Right renal pelvis (tissue), 4 donors: ENCODE measurements around the gene OTOA. TPM values are rescaled to one million over a fixed set of nuclear protein-coding genes. Genes with fewer than 3 reads are reported as not detected.
A peak's percentile ranks its signal among the peaks of the same experiment; 100 is the strongest.
"Not testable (repeated sequence)": the region's sequence is repeated elsewhere in the genome, so short reads cannot be mapped to it uniquely, and the experiment has no call there.

Experiments used
- DNase-seq, 4 donors: peaks; one replicate each; pipeline ENCODE4 v3.0.0-alpha.2; 2013; ENCODE audit warnings: low read depth in 4 of 4, low spot score in 3 of 4, missing footprints in 1 of 4
- polyA plus RNA-seq, 4 donors: library from polyadenylated mRNA; unstranded; fragments of 120-200 nt; gene quantifications; one replicate each; pipeline ENCODE4 v1.2.1, GENCODE V29; 2013; ENCODE audit not compliant: insufficient read length in 4 of 4

OTOA gene
- polyA plus RNA-seq, 4 donors, result 0.07 to 0.17 (median 0.10) TPM; not detected in 1

DNA sequence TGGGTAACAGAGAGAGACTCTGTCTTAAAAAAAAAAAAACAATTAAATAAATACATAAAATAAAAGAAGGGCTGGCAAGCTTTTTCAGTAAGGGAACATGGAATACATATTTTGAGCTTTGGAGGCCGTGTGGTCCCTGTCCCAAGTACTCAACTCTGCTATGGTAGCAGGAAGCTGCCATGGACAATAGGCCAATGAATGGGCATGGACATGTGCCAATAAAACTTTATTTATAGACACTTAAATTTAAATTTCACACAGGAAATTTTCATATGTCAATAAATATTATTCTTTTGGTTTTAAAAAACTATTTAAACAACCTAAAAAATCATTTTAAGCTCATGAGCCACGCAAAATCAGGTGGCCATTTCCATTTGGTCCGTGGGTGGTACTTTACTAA is 3.8 kb downstream of the OTOA start:
- no peak for DNase-seq

DNA sequence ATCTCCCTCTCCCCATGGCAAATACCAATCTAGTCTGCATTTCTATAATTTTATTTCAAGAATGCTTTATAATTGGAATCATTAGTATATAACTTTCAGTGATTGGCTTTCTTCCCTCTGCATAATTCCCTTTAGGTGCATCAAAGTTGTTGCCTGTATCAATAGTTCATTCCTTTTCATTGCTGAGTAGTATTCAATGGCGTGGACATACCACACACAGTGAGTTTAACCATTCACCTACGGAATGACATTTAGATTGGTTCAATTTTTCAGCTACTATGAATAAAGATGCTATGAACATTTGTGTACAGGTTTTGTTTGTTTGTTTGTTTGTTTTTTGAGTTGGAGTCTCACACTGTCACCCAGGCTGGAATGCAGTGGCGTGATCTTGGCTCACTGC is 9.7 kb downstream of the OTOA start:
- DNase-seq, result no peak

DNA sequence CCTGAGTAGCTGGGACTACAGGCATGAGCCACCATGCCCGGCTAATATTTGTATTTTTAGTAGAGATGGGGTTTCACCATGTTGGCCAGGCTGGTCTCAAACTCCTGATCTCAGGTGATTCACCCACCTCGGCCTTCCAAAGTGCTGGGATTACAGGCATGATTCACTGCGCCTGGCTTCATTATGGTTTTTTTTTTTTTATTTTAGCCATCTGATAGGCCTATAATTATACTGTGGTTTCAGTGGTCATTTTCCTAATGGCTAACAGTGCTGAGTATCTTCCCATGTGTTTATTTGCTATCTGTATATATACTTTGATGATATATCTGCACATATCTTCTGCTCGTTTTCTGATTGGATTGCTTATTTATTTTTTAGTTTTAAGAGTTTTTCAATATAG is 10.7 kb downstream of the OTOA start:
- DNase-seq, result not testable (repeated sequence)

DNA sequence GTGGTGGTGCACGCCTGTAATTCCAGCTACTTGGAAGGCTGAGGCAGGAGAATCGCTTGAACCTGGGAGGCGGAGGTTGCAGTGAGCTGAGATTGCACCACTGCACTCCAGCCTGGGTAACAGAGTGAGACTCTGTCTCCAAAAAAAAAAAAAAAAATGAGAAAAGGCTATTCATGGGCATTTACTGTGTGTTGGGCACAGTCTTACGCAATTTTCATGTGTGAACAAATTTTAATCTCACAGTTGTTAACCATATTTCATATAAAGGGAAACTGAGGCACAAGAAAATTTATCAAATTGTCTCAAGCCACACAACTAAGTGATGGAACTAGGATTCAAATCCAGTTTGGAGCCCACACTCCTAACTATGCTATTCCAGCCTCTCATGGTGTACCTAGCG is 16.9 kb downstream of the OTOA start:
- DNase-seq, result not testable (repeated sequence)

DNA sequence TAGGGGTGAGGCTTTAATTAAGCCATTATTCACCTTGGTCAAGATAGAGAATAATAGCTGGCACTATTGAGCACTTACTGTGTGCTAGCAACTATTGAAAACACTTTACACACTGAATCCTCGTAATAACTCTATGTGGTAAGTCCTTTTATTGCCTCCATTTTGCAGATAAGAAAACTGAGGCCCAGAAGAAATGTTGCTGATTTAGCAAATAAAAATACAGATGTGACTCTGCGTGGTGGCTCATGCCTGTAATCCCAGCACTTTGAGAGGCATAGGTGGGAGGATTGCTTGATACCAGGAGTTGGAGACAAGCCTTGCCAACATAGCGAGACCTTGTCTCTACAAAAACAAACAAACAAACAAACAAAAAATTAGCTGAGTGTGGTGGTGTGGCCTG is 19.4 kb downstream of the OTOA start:
- DNase-seq, result no peak

DNA sequence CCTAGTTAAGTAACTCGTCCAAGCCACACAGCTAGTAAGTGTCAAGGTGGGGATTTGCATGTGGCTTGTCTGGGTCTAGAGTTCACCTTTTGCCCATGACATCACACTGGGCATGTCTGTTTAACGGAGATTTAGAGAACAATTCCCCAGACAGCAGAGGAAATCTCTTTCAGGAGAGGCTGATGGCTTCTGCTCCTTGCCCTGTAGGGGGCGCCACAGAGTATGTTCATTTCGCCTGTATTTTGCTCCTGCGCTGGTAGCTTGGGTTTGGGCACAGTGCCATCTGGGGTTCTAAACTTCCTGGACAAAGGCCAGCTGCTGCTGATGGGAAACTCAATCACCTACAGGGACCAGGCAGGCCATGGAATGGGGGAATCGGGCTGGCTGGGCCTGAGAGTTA is 20.4 kb downstream of the OTOA start:
- no peak for DNase-seq

DNA sequence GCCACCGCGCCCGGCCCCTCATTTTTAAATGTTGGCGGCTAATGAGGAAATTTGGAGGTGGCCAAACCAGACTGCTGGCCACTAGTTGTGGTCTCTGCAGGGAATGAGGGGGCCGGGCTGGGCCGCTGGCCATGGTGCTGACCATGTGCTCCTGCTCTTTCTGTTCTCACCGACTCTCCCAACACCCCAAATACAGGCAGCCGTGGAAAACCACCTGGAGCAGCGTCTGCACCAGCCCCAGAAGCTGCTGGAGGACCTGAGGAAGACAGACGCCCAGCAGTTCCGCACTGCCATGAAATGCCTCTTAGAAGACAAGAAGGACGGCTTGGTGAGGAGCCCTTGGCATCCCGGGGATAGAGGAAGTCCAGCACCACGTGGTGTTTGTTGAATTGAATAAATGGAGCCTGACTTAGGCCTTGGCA is 21.3 kb downstream of the OTOA start:
- DNase-seq, result peak in 2 of 4 donors; percentile 17 to 23

DNA sequence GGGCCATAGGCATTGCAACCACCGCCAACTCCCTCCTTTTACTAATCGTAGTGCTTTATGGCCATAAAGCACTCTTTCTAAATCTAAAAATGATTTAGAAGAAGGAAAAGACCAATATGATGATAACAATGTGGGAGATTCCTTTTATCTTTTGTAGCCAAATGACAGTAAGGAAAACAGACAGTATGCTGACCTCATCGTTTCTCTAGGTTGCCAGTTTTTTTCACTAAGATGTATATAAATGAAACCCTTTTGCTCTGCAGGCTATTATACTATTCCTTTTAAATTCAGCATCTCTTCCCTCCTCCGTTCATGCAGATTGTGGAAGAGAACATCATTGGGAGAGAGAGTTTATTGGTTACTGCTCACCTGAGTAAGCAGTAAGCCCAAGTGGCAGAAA is 25.3 kb downstream of the OTOA start:
- no peak for DNase-seq

DNA sequence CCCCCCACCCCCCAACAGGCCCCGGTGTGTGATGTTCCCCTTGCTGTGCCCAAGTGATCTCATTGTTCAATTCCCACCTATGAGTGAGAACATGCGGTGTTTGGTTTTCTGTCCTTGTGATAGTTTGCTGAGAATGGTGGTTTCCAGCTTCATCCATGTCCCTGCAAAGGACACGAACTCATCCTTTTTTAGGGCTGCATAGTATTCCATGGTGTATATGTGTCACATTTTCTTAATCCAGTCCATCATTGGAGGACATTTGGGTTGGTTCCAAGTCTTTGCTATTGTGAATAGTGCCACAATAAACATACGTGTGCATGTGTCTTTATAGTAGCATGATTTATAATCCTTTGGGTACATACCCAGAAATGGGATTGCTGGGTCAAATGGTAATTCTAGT is 27.2 kb downstream of the OTOA start:
- not testable (repeated sequence) for DNase-seq

DNA sequence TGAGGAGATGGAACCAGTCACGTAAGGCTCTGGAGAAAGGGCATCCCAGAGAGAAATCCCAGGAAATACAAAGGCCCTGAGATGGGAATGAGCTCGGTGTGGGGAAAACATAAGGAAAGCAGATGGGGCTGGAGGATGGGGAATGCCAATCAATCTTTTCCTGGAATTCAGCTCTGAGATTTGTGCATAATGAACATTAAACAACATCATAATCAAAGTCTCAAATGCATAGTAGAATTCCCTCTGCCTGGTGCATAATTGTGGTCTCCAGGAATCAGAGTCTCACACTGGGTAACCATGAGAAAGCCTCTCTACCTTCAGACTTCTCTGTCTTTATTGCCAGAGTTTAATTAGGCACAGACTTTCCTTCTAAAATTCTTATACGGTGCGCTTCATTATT is 30.8 kb downstream of the OTOA start:
- no peak for DNase-seq

DNA sequence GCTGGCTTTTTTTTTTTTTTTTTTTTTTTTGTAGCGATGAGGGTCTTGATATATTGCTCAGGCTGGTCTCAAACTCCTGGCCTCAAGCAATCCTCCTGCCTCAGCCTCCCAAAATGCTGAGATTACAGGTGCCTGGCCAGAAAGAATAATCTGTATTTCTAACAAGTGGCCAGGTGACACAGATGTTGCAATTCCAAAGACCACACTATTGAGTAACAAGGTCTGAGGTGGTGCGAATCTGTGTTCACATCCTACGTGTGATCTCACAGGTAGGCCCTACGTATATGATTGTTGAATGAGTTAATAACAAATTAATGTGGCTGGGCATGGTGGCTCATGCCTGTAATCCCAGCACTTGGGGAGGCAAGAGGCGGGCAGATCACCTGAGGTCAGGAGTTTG is 33.3 kb downstream of the OTOA start:
- no peak for DNase-seq

DNA sequence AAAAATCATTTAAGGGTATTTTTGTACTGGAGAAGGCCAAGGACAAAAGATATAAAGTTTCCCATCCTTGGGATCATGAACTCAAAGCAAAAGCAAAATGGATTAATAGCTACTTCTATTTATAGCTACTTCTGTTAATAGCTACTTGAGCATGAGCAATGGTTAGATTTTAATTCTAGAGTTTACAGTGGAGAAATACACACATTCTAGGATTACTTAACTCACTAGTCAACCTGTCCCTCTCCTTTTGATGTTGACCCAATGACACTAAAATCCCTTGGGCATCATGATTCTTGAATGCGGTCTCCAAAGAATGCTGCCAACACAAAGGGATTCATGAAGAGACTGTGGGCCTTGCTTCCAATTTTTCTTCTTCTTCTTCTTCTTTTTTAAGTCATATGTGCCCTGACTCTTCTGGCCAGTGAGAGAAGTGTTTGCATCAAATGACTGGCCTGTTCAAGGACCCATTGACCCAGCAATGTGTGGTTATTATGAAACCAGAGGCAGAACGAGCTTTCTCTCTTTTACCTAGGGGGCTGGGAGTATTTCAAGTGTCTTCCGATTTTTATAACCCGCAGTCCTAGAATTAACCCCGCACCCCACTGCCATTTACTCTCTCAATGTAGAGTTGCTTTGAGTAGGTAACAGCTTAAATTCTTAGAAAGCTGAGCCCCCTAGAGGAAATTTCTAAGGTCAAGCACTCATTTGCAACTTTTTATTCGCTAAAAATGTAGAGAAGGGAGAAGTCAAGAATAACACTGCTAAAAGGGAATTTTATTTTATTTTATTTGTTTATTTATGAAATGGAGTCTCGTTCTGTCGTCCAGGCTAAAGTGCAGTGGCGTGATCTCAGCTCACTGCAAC is 34.6 kb downstream of the OTOA start:
- DNase-seq, result no peak

DNA sequence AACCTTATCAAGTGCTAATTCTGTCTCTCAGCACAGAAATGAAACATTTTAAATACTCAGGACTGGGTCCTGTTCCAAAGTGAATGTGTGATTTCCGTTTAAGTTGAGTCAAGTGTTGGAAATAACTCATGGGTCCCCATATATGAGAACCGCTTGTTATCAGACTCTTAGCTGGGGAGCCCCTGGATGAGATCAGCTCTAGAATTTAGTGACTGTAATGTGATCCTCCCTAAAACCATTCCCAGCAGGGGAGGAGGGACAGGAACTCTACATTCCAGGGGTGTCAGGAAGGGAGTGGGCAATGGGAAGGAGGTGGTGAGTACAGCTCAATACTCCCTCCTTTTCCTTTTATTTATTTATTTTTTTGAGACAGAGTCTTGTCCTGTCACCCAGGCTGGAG is 37.5 kb downstream of the OTOA start:
- DNase-seq, result no peak

DNA sequence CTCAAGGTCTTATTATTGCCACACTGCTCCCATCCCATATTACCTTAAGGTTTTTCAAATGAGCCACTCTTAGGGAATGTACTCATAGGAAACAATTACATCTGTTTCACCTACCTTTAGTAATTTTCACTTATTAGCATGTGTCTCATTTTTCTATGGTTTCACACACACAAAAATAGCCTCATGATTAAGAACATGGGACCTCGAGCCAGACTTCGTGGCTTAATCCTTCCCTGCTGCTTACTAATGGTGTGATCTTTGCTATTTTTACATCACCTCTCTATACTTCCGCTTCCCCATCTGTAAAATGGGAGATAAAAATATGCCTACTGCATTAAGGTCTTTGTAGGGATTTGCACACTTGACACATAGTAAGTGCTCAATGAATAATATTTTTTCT is 38.5 kb downstream of the OTOA start:
- no peak for DNase-seq

DNA sequence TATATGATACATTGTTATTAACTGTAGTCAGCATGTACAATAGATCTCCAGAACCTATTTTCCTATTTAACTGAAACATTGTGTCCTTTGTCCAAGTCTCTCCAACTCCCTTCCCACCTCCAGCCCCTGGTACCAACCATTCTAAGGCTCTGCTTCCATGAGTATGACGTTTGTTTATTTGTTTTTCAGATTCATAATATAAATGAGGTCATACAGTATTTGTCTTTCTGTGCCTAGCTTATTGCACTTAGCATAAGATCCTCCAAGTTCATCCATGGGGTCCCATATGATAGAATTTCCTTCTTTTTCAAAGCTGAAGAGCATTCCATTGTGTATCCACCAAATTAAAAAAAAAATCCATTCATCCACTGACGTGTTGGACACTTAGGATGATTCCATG is 39.4 kb downstream of the OTOA start:
- DNase-seq, result no peak

DNA sequence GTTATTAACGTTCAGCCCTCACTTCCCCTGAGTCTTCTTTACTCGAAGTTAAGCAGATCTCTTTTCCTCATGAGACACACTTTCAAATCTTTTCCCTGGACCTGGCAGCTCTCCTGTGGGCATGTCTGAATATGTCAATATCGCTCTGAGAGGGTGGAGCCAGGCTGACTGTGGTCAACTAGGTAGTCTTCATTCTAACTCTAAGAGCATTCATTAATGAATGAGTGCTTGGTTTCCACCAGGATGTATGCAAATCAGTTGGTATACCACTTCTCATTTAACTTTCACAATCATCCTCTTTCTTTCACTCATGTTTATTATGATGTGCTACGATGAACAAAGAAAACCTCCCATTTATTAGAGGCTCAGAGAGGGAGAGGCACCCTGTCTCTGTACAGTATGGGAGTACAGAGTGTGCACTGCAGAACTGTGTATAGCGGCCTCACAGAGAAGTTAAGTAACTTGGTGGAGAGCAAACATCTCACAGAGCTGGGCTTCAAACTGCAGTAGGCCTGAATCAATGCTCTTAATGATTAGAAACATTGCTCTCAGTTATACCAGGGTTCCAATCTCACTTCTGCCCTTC is 39.9 kb downstream of the OTOA start:
- DNase-seq, result no peak

DNA sequence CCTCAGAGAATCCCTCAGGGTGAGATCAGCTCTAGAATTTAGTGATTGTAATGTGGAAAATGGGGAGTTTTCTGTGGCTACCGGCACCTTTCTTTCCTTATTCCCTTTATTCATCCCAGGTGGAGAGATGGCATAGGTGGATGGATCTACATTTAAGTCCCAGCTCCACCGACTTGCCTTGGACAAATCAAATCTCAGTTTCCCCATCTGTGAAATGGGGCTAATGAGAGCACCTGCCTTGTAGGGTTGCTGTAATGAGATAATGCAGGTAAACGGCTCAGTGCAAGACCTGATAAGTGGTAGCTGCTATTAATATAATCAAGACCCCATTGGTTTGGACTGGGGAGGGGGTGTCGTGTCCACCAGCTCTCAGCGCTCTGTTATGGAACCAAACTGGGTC is 40.5 kb downstream of the OTOA start:
- DNase-seq, result no peak

DNA sequence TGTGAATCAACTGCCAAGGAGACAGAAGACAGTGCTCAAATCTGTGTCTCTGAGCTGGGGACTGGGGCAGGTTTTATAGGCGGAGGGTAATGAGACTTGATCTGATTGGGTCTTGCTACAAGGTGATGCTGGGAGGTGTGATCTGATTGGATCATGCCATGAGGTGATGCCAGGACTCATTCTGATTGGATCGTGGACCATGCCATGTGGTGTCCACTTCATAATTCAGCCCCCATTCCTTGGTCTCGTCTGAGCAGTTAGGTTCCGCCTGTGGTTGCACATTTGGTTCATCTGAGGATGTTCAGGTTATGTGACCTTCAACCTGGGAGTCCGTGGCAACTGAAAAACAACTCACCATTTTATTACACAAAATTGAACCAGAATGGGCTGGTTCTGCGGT is 41.0 kb downstream of the OTOA start:
- DNase-seq, result no peak

DNA sequence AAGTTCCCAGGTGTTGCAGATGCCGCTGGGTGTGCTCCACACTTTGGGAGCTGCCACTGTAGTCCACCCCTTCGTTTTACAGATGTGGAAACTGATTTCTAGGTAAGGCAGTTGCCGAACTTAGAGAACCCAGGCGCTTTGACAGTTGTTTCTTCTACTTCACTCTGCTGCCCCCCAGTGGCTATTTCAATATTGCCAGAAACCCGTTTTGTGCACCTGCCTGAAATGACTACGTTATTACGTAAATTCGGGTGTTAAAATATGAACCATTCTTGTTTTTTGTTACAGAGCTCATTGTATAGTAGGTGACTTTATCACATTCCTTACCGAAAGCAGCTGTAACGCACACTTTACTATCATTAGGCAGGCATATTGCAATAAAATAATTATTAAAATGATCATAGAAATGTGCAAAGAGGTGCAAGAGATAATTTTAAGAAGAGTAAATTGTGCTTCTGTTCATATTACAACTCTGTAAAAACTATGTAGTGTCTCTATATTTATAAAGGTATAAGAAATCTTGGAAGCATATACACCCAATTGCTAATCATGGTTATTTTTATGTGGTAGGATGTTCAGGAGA is 44.9 kb downstream of the OTOA start:
- peak; percentile 30 to 41 (median 38) for DNase-seq

DNA sequence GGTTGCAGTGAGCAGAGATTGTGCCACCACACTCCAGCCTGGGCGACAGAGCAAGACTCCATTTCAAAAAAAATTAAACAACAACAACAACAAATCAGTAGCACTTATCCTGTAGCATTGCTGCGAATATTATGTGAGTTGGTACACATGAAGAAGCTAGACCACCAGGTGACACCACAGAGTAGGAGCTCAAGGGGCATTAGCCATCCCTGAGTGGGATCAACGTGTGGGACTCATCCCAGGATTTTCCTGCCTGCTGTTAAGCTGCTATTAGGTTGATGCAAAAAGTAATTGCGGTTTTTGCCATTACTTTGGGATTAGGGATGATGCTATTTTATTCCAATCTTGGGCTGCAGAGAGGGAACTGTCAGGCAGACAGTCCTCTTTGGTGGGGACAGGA is 47.2 kb downstream of the OTOA start:
- no peak for DNase-seq

DNA sequence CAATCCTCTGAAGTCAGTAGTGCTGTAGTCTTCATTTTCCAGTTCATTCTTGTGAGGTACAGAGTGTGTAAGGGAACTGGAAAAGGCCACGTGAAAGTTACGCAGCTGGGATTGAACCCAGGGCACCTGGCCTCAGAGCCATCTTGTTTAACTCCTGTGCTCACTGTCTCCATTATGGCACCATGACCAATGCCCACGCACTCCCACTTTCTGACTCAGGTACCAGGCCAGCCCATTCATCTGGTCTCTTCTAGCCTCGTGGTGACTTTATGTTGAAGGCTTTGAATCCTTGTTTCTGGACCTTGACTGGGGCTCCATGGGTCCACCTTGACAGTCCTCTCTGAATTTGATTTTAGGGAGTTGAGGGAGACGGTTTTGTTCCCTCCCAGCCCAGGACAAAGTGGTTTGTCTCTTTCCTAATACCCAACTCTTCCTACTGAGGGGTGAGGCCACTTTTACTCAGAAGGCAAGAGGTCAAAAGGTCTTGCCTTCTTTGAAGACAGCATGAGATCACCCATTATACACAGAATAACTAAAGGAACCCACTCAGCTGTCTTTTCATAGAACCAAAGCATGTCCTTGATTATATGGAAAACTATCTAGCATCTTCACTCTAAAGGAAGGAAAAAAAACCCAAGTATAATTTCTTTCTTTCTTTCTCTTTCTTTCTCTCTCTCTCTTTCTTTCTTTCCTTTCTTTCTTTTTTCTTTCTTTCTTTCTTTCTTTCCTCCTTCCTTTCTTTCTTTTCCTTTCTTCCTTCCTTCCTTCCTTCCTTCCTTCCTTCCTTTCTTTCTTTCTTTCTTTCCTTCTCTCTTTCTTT is 50.0 kb downstream of the OTOA start:
- no peak for DNase-seq
